Osteoblast (primary cell): ENCODE results near the gene DNAJC1. TPM values are rescaled to one million over a fixed set of nuclear protein-coding genes. Genes with fewer than 3 reads are reported as not detected.

Source experiments
- DNase-seq: peaks from one replicate; pipeline ENCODE4 v3.0.0; 2011; ENCODE audit warnings: low spot score, mixed read lengths; ENCODE audit not compliant: insufficient read length; ENCODE audit errors: missing footprints
- H2AFZ ChIP-seq: 2 replicates; pipeline ENCODE4 v1.6.0; 2011; ENCODE audit warnings: mild to moderate bottlenecking, low read length
- H3K27ac ChIP-seq: 2 replicates; pipeline ENCODE4 v1.5.1; 2011; ENCODE audit warnings: mild to moderate bottlenecking, low read depth, low read length, moderate library complexity
- H3K27me3 ChIP-seq: 2 replicates; pipeline ENCODE4 v1.6.0; 2012; ENCODE audit warnings: mild to moderate bottlenecking, control low read depth, inconsistent platforms, low read length, moderate library complexity; ENCODE audit not compliant: insufficient read depth
- H3K36me3 ChIP-seq: 2 replicates; pipeline ENCODE4 v1.5.1; 2011; ENCODE audit warnings: mild to moderate bottlenecking, low read length, control low read depth, moderate library complexity; ENCODE audit not compliant: insufficient read depth
- H3K4me1 ChIP-seq: 2 replicates; pipeline ENCODE4 v1.5.1; 2011; ENCODE audit warnings: mild to moderate bottlenecking, low read length, control low read depth, moderate library complexity; ENCODE audit not compliant: insufficient read depth
- H3K4me2 ChIP-seq: 2 replicates; pipeline ENCODE4 v1.6.0; 2011; ENCODE audit warnings: mild to moderate bottlenecking, low read length; ENCODE audit not compliant: insufficient read depth
- H3K4me3 ChIP-seq: fragments of 200-600 bp; sonication (generic); 3 replicates; pipeline ENCODE4 v1.5.1; 2012; ENCODE audit warnings: mild to moderate bottlenecking, low read length, inconsistent platforms; ENCODE audit not compliant: insufficient read depth
- H3K79me2 ChIP-seq: 2 replicates; pipeline ENCODE4 v1.6.0; 2012; ENCODE audit warnings: mild to moderate bottlenecking, low read length, control low read depth, inconsistent platforms; ENCODE audit not compliant: insufficient read depth
- H3K9me3 ChIP-seq: 2 replicates; pipeline ENCODE4 v1.5.1; 2011; ENCODE audit warnings: low read depth, low read length, control low read depth
- H4K20me1 ChIP-seq: 2 replicates; pipeline ENCODE4 v1.6.0; 2012; ENCODE audit warnings: mild to moderate bottlenecking, low read length, control low read depth; ENCODE audit not compliant: insufficient read depth
- total RNA-seq: library from RNA; depleted of rRNA; stranded (reverse); fragments of >200 nt; gene quantifications from 2 replicates; pipeline ENCODE4 v1.2.3, GENCODE V29; 2012
- TF ChIP-seq, protein P1 (sequence below): IDR thresholded peaks from 2 replicates; pipeline ENCODE4 v1.5.1; 2011; ENCODE audit warnings: mild to moderate bottlenecking, low read depth, low read length, moderate library complexity; ENCODE audit errors: extremely low read depth

DNAJC1 gene
- total RNA-seq, 1 donor, result 83.2 TPM

DNA sequence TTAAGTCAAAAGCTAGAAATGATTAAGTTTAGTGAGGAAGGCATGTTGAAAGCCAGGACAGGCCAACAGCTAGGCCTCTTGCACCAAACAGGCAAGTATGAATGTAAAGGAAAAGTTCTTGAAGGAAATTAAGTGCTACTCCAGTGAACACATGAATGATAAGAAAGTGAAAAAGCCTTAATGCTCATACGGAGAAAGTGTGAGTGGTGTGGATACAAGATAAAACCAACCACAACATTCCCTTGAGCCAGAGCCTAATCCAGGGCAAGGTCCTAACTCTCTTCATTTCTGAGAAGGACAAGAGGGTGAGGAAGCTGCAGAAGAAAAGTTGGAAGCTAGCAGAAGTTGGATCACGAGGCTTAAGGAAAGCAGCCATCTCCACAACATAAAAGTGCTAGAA lies 53.0 kb downstream of the DNAJC1 start:
- TF ChIP-seq, protein P1, sequence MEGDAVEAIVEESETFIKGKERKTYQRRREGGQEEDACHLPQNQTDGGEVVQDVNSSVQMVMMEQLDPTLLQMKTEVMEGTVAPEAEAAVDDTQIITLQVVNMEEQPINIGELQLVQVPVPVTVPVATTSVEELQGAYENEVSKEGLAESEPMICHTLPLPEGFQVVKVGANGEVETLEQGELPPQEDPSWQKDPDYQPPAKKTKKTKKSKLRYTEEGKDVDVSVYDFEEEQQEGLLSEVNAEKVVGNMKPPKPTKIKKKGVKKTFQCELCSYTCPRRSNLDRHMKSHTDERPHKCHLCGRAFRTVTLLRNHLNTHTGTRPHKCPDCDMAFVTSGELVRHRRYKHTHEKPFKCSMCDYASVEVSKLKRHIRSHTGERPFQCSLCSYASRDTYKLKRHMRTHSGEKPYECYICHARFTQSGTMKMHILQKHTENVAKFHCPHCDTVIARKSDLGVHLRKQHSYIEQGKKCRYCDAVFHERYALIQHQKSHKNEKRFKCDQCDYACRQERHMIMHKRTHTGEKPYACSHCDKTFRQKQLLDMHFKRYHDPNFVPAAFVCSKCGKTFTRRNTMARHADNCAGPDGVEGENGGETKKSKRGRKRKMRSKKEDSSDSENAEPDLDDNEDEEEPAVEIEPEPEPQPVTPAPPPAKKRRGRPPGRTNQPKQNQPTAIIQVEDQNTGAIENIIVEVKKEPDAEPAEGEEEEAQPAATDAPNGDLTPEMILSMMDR, result no peak
- Histone ChIP-seq H3K79me2 (no peaks in the 10 kb centered on the region), H3K4me1 (no peaks in the 10 kb centered on the region), H3K27ac (no peak overlapping the region), H2AFZ (no peak overlapping the region), H3K9me3 (no peaks in the 10 kb centered on the region), H4K20me1 (peaks cover 4% of the 10 kb centered on the region), H3K4me3 (no peak overlapping the region), H3K36me3 (no peaks in the 10 kb centered on the region), H3K27me3 (no peaks in the 10 kb centered on the region), H3K4me2 (no peak overlapping the region)
- no peak for DNase-seq

DNA sequence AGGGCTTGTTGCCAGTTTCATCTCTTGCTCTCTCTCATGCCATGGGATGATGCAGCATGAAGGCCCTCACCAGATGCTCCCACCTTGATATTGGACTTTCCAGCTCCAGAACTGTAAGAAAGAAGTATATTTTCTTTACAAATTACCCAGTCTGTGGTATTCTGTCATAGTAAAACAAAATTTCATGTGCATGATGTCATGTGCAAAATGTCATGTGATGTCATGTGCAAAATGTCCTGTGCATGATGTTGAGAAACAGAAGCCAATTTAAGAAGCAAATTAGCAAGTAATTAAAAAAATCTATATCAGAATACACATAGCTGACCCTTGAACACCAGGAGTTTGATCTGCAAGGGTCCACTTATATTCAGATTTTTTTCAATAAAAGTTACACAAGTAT lies 56.6 kb downstream of the DNAJC1 start:
- Histone ChIP-seq H3K27ac (no peak overlapping the region), H3K9me3 (no peaks in the 10 kb centered on the region), H4K20me1 (peaks cover 4% of the 10 kb centered on the region), H3K79me2 (peaks cover 5% of the 10 kb centered on the region), H3K27me3 (no peaks in the 10 kb centered on the region), H3K4me3 (no peak overlapping the region), H3K4me1 (peaks cover 11% of the 10 kb centered on the region), H2AFZ (no peak overlapping the region), H3K4me2 (no peak overlapping the region), H3K36me3 (no peaks in the 10 kb centered on the region)
- TF ChIP-seq, protein P1, result no peak
- DNase-seq, result no peak

DNA sequence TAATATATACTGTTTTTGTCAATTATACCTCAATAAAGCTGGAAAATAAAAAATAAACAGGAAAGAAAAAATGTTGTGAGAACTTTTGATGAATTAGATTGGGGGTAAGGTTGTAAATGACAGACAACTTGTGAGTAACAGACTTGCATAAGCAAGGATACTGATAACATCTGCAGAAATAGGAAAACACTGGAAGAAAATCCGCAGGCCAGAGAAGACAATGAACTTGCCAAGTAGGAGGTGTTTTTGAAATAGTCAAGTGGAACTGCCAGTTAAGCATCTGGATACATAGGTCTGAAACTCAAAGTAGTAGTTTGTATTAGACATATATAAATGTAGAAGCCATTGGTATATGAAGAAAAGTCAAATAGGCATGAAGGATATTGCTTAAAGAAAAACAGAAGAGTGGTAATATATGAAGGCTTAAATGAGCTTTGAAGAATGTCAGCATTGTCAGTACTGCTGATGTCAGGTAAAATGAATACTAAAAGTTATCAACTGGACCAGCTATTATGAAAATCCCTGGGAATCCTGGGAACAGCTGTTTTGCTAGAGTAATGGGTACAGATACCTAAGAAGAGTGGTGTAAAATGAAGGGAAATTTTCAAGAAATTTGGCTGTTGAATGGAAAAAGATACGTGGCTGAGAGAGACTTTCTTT lies 58.7 kb downstream of the DNAJC1 start:
- H3K9me3 ChIP-seq, result no peaks in the 10 kb centered on the region
- H3K4me1 ChIP-seq, result peaks cover 11% of the 10 kb centered on the region
- no peaks in the 10 kb centered on the region for H4K20me1 ChIP-seq
- H3K4me2 ChIP-seq, result no peak overlapping the region
- peaks cover 6% of the 10 kb centered on the region for H3K79me2 ChIP-seq
- H3K27ac ChIP-seq, result no peak overlapping the region
- H2AFZ ChIP-seq, result no peak overlapping the region
- no peak for DNase-seq
- no peaks in the 10 kb centered on the region for H3K36me3 ChIP-seq
- H3K4me3 ChIP-seq, result no peak overlapping the region
- H3K27me3 ChIP-seq, result no peaks in the 10 kb centered on the region
- TF ChIP-seq, protein P1, result no peak

DNA sequence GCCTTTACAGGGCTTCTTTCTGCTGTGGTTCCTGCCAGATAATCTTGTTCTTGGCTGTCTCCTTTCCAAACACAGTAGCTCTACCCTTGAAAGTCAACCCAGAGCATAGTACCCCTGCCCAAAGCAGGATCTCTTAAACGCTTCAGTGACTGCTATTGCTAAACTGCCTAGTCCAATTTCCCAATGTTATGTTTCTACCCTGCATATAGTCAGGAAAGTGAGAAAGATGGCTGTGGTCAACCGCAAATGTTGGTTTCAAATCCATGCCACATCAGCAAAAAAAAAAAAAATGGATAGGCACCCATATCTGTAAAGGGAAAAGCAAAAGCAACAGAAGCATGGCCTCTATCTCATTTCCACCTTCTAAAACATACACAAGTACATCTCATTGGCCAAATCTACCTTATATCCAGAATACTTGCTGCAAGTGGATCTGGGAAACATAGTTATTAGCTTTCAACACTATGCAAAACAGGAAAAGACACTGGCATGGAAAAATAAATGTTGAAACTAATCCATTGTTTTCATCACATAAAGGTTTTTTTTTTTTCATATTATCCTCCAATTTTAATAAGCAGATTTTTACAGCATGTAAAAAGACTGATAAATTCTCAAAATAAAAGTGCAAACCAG lies 59.8 kb downstream of the DNAJC1 start:
- Histone ChIP-seq H3K4me2 (peak overlapping the region; percentile 40), H3K27me3 (no peaks in the 10 kb centered on the region), H3K9me3 (no peaks in the 10 kb centered on the region), H3K36me3 (no peaks in the 10 kb centered on the region), H2AFZ (no peak overlapping the region), H4K20me1 (no peaks in the 10 kb centered on the region), H3K79me2 (peaks cover 10% of the 10 kb centered on the region), H3K4me1 (peaks cover 11% of the 10 kb centered on the region), H3K27ac (no peak overlapping the region), H3K4me3 (no peak overlapping the region)
- no peak for DNase-seq
- TF ChIP-seq, protein P1, result no peak
